DOHH2 (cell line): ENCODE measurements around the gene SPPL2B.
A peak's percentile ranks its signal among the peaks of the same experiment; 100 is the strongest.

Experiments used
- H3F3A ChIP-seq: fragments of 200-600 bp; sonication (generic), shearing (Covaris generic); 2 replicates; pipeline ENCODE4 v1.6.0; 2016; ENCODE audit warnings: antibody characterized with exemption, mild to moderate bottlenecking; ENCODE audit not compliant: control insufficient read depth, insufficient read depth
- H3K27ac ChIP-seq: fragments of 200-600 bp; sonication (generic); 2 replicates; pipeline ENCODE4 v1.5.1; 2014; ENCODE audit warnings: low read depth, mild to moderate bottlenecking, low read length, moderate library complexity
- H3K27me3 ChIP-seq: fragments of 200-600 bp; sonication (generic); 2 replicates; pipeline ENCODE4 v1.6.1; 2014; ENCODE audit warnings: mild to moderate bottlenecking, low read length, mixed read lengths; ENCODE audit not compliant: control insufficient read depth
- H3K36me3 ChIP-seq: fragments of 200-600 bp; sonication (generic); 2 replicates; pipeline ENCODE4 v1.6.1; 2014; ENCODE audit warnings: mild to moderate bottlenecking, low read length, moderate library complexity, mixed read lengths; ENCODE audit not compliant: control insufficient read depth
- H3K4me1 ChIP-seq: fragments of 200-600 bp; sonication (generic); 2 replicates; pipeline ENCODE4 v1.6.1; 2014; ENCODE audit warnings: mild to moderate bottlenecking, low read length, mixed read lengths; ENCODE audit not compliant: control insufficient read depth
- H3K4me2 ChIP-seq: fragments of 200-600 bp; sonication (generic); 2 replicates; pipeline ENCODE4 v1.6.0; 2014; ENCODE audit warnings: mild to moderate bottlenecking, low read length, moderate library complexity
- H3K4me3 ChIP-seq: fragments of 200-600 bp; sonication (generic); 2 replicates; pipeline ENCODE4 v1.5.1; 2014; ENCODE audit warnings: mild to moderate bottlenecking, low read length, mixed read lengths
- H3K79me2 ChIP-seq: fragments of 200-600 bp; sonication (generic); 2 replicates; pipeline ENCODE4 v1.6.1; 2014; ENCODE audit warnings: mild to moderate bottlenecking, low read length, mixed read lengths; ENCODE audit not compliant: control insufficient read depth
- H3K9me2 ChIP-seq: fragments of 200-600 bp; sonication (generic); replicated peaks from 2 replicates; pipeline ENCODE4 v1.6.1; 2014; ENCODE audit warnings: mild to moderate bottlenecking, low read length, mixed read lengths; ENCODE audit not compliant: control insufficient read depth
- H3K9me3 ChIP-seq: fragments of 200-600 bp; sonication (generic); 2 replicates; pipeline ENCODE4 v1.6.1; 2014; ENCODE audit warnings: antibody characterized with exemption, low read length, mixed read lengths; ENCODE audit not compliant: control insufficient read depth, insufficient read depth
- H4K20me1 ChIP-seq: fragments of 200-600 bp; sonication (generic); 2 replicates; pipeline ENCODE4 v1.6.0; 2014; ENCODE audit warnings: low read depth, mild to moderate bottlenecking, antibody characterized with exemption, low read length, moderate library complexity; ENCODE audit not compliant: control insufficient read depth, insufficient read depth
- CTCF ChIP-seq: fragments of 200-600 bp; sonication (generic); IDR thresholded peaks from one replicate; pipeline ENCODE4 v1.5.1; 2014; ENCODE audit warnings: antibody characterized with exemption, mild to moderate bottlenecking, low read depth, low read length; ENCODE audit not compliant: poor library complexity, severe bottlenecking
- EZH2phosphoT487 ChIP-seq: fragments of 200-600 bp; sonication (generic); IDR thresholded peaks from 2 replicates; pipeline ENCODE4 v1.6.1; 2017; ENCODE audit warnings: borderline replicate concordance, mild to moderate bottlenecking, antibody characterized with exemption, low read length, moderate library complexity, mixed read lengths

The SPPL2B gene

DNA sequence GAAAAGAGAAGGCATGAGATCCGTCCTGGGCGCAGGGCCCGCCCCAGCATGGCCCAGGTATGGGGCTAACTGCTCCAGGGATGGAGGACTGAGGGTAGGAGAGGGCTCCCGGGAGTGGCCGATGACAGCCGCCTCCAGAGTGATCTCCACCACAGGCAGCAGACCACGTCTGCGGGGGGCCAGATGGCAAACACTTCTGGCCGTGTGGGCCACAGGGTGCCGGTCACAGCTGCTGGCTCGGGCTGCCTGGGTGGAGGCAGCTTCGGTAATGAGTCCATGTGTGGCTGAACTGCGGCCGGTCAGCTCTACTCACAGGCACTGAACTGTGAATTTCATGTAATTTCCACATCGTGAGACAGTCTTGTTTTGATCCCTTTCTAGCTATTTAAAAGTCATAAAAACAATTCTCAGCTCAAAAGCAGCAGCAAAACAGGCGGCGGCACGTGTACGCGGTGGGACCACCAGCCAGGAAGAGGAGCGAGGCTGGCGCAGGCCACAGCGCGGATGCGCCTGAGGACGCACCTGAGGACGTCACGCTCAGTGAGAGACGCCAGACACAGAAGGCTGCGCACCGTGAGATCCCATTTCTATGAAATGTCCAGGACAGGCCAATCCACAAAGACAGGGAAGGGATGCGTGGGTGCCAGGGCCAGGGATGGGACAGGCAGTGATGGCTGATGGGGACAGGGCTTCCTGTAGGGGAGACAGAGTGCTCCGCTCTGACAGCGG, 4.1 kb upstream of the SPPL2B start:
- H3K9me3 ChIP-seq = no peaks in the 10 kb centered on the region
- H3K36me3 ChIP-seq = peaks cover 65% of the 10 kb centered on the region
- H3K4me3 ChIP-seq = peak overlapping the region; percentile 57
- H3K4me2 ChIP-seq = peak overlapping the region; percentile 66
- H3F3A ChIP-seq = no peaks in the 10 kb centered on the region
- peak overlapping the region; percentile 56 for H3K27ac ChIP-seq
- peaks cover 6% of the 10 kb centered on the region for H4K20me1 ChIP-seq
- no peaks in the 10 kb centered on the region for H3K9me2 ChIP-seq
- peaks cover 55% of the 10 kb centered on the region for H3K79me2 ChIP-seq
- TF ChIP-seq EZH2phosphoT487 (no peak), CTCF (no peak)
- no peaks in the 10 kb centered on the region for H3K27me3 ChIP-seq
- H3K4me1 ChIP-seq = peaks cover 46% of the 10 kb centered on the region

- H3K27me3 ChIP-seq = no peaks in the 10 kb centered on the region
- H4K20me1 ChIP-seq = peaks cover 6% of the 10 kb centered on the region
- H3K36me3 ChIP-seq = peaks cover 65% of the 10 kb centered on the region
- H3K79me2 ChIP-seq = peaks cover 66% of the 10 kb centered on the region
- TF ChIP-seq CTCF (no peak), EZH2phosphoT487 (no peak)
- no peaks in the 10 kb centered on the region for H3F3A ChIP-seq
- no peaks in the 10 kb centered on the region for H3K9me2 ChIP-seq
- H3K4me1 ChIP-seq = peaks cover 49% of the 10 kb centered on the region
- H3K9me3 ChIP-seq = no peaks in the 10 kb centered on the region
- peak overlapping the region; percentile 56 for H3K27ac ChIP-seq
- peak overlapping the region; percentile 66 for H3K4me2 ChIP-seq
- peak overlapping the region; percentile 57 for H3K4me3 ChIP-seq
These were observed 3.0 kb upstream of the SPPL2B start for GRCh38 chr19:2325281-2326046.

GRCh38 chr19:2326699-2327360, 1.7 kb upstream of the SPPL2B start:
- Histone ChIP-seq H3K4me1 (peaks cover 62% of the 10 kb centered on the region), H3F3A (peaks cover 9% of the 10 kb centered on the region), H3K27me3 (no peaks in the 10 kb centered on the region), H3K79me2 (peaks cover 79% of the 10 kb centered on the region), H3K27ac (no peak overlapping the region), H3K4me2 (peak overlapping the region; percentile 89), H3K4me3 (peak overlapping the region; percentile 92), H3K9me2 (no peaks in the 10 kb centered on the region), H4K20me1 (peaks cover 6% of the 10 kb centered on the region), H3K36me3 (peaks cover 67% of the 10 kb centered on the region), H3K9me3 (no peaks in the 10 kb centered on the region)
- no peak for TF ChIP-seq EZH2phosphoT487
- no peak for TF ChIP-seq CTCF
